Measurements from ENCODE around the gene MAGED4B.
"Not testable (repeated sequence)": the region's sequence is repeated elsewhere in the genome, so short reads cannot be mapped to it uniquely, and the experiment has no call there.

DNA sequence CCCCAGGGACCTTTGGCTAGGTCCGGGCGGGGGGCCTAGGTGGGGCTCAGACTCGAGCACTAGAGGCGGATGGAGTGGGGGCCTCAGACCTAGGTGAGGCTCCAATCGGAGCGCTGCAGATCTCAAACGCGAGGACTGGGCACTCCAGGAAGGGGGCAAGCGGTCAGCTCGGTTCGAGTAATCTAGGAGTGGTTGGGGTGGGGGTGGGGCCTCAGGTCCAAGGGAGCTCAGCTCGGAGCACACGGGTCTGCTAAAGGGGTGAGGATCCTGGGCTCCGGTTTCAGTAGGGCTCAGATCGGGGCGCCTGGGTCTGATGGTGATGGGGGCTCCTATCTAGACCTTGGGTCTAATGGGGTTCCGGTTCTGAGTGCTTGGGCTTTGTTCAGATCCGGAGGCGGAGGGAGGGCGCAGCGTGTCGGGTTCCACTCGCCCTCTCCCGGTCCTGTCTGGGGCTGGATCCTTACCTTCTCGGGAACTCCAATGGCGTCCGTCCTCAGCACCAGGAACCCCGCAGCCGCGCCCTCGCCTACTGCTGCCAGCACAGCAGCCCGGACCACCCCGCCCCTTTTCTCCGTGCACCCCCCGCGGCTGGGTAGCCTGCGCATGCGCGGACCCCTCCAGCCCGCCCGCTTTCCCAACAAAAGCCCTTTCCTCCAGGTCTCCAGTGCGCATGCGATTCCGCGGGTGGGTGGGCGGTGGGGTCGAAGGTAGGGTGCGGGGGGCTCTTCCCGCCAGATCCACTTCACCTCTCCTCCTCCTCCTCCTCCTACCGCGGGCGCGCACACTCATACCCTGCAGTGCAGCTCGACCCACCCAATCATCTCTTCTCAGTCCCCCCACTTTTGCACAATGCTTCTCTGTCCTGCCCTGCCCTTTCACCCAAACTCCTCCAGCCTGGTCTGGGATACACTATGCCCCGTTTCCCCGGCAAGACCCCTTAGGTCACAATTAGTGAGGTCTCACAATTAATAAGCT lies at the start of gene MAGED4B:
- TF ChIP-seq POLR2A (IDR thresholded peaks at IDR 0.05; ENCODE audit: extremely low read depth, insufficient read length); MAX (IDR thresholded peaks at IDR 0.05; ENCODE audit: low read depth, low read length); MYC (IDR thresholded peaks at IDR 0.05; ENCODE audit: low read depth, low read length): not testable (repeated sequence)
- TF ChIP-seq, protein P1, sequence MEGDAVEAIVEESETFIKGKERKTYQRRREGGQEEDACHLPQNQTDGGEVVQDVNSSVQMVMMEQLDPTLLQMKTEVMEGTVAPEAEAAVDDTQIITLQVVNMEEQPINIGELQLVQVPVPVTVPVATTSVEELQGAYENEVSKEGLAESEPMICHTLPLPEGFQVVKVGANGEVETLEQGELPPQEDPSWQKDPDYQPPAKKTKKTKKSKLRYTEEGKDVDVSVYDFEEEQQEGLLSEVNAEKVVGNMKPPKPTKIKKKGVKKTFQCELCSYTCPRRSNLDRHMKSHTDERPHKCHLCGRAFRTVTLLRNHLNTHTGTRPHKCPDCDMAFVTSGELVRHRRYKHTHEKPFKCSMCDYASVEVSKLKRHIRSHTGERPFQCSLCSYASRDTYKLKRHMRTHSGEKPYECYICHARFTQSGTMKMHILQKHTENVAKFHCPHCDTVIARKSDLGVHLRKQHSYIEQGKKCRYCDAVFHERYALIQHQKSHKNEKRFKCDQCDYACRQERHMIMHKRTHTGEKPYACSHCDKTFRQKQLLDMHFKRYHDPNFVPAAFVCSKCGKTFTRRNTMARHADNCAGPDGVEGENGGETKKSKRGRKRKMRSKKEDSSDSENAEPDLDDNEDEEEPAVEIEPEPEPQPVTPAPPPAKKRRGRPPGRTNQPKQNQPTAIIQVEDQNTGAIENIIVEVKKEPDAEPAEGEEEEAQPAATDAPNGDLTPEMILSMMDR (IDR thresholded peaks at IDR 0.05; ENCODE audit: low read depth, low read length): not testable (repeated sequence)

Measured in NB4 (cell line).